H1 (cell line): ENCODE data around the gene DIAPH1. TPM values are rescaled to one million over a fixed set of nuclear protein-coding genes. Genes with fewer than 3 reads are reported as not detected.

ENCODE experiments used
- CTCF ChIA-PET: fragments of 300-600 bp; sonication (Branson Sonifier 250); formaldehyde crosslinking; loops from one replicate; lab custom pipeline; 2021; ENCODE audit not compliant: partially characterized antibody; lab: Charles Lee
- POLR2A ChIA-PET: fragments of 300-600 bp; sonication (Branson Sonifier 250); formaldehyde crosslinking; loops from one replicate; lab custom pipeline; 2021; ENCODE audit warnings: inconsistent platforms; ENCODE audit not compliant: partially characterized antibody; lab: Charles Lee
- DNase-seq, 2 experiments: peaks; one replicate each; pipeline versions ENCODE4 v3.0.0 to v3.0.0-alpha.2; 2010 to 2022; ENCODE audit warnings: low spot score in 2 of 2, low read depth in 1 of 2, mixed read lengths in 1 of 2
- FAIRE-seq: peaks from 2 replicates; lab custom pipeline; 2011; peaks lifted over from hg19 to GRCh38; lab: Jason Lieb, UNC
- H2AFZ ChIP-seq: 2 replicates; pipeline ENCODE4 v1.8.1; 2012; ENCODE audit warnings: low read length, inconsistent platforms
- H2AK5ac ChIP-seq: 2 replicates; pipeline ENCODE4 v1.6.1; 2013; ENCODE audit warnings: low read depth, low read length
- H2BK120ac ChIP-seq: replicated peaks from 2 replicates; pipeline ENCODE3; 2013; ENCODE audit warnings: low read depth, low read length, inconsistent platforms
- H2BK12ac ChIP-seq: 2 replicates; pipeline ENCODE4 v1.6.1; 2013; ENCODE audit warnings: low read depth, low read length
- H2BK15ac ChIP-seq: 2 replicates; pipeline ENCODE4 v1.6.1; 2013; ENCODE audit warnings: low read length
- H2BK20ac ChIP-seq: 2 replicates; pipeline ENCODE4 v1.6.1; 2013; ENCODE audit warnings: low read length
- H2BK5ac ChIP-seq: 2 replicates; pipeline ENCODE4 v1.6.1; 2013; ENCODE audit warnings: low read depth, low read length
- H3K14ac ChIP-seq: 2 replicates; pipeline ENCODE4 v1.6.1; 2013; ENCODE audit warnings: inconsistent platforms; ENCODE audit not compliant: insufficient read length
- H3K18ac ChIP-seq: 2 replicates; pipeline ENCODE4 v1.6.1; 2013; ENCODE audit warnings: low read length; ENCODE audit errors: extremely low read depth
- H3K23ac ChIP-seq: 2 replicates; pipeline ENCODE4 v1.6.1; 2013; ENCODE audit warnings: inconsistent platforms; ENCODE audit not compliant: insufficient read length
- H3K23me2 ChIP-seq: 2 replicates; pipeline ENCODE4 v1.6.1; 2013; ENCODE audit warnings: low read depth, low read length
- H3K27ac ChIP-seq: 2 replicates; pipeline ENCODE4 v1.6.1; 2011; ENCODE audit warnings: low read depth, low read length, inconsistent platforms
- H3K27me3 ChIP-seq, 4 experiments: replicated peaks in 1 of 4; 1 replicate in 1 of 4; 2 replicates in 3 of 4; pipeline versions ENCODE4 v1.6.1 to v1.8.1; 2011 to 2013; ENCODE audit warnings: low read length in 3 of 4, mild to moderate bottlenecking in 3 of 4, inconsistent platforms in 2 of 4, mixed read lengths in 2 of 4, moderate library complexity in 1 of 4; ENCODE audit not compliant: control insufficient read depth in 3 of 4, insufficient read depth in 3 of 4; ENCODE audit errors: extremely low read depth in 1 of 4
- H3K36me3 ChIP-seq, 4 experiments: 2 replicates each; pipeline versions ENCODE4 v1.6.1 to v1.8.1; 2011 to 2013; ENCODE audit warnings: mild to moderate bottlenecking in 4 of 4, low read length in 3 of 4, moderate library complexity in 2 of 4, control low read depth in 1 of 4, inconsistent platforms in 1 of 4; ENCODE audit not compliant: insufficient read depth in 4 of 4, control insufficient read depth in 2 of 4
- H3K4ac ChIP-seq: replicated peaks from 2 replicates; pipeline ENCODE3; 2013; ENCODE audit warnings: low read length, low read depth, mixed read lengths, inconsistent platforms; ENCODE audit not compliant: insufficient read length
- H3K4me1 ChIP-seq, 4 experiments: replicated peaks in 1 of 4; 1 replicate in 1 of 4; 2 replicates in 3 of 4; pipeline versions ENCODE4 v1.6.1 to v1.8.1; 2011 to 2013; ENCODE audit warnings: low read length in 3 of 4, inconsistent platforms in 2 of 4, mixed read lengths in 1 of 4; ENCODE audit not compliant: insufficient read depth in 4 of 4, control insufficient read depth in 3 of 4
- H3K4me2 ChIP-seq, 2 experiments: 2 replicates each; pipeline versions ENCODE4 v1.6.1 to v1.8.1; 2011 to 2013; ENCODE audit warnings: low read depth in 2 of 2, low read length in 2 of 2, control low read depth in 1 of 2, inconsistent platforms in 1 of 2, mild to moderate bottlenecking in 1 of 2; ENCODE audit not compliant: insufficient read depth in 1 of 2
- H3K4me3 ChIP-seq, 4 experiments: fragments of 200-600, 300-600 bp in 1 of 4; sonication (generic), shearing (Covaris generic), sonication (Bioruptor Twin) in 1 of 4; 2 replicates each; pipeline versions ENCODE4 v1.5.1 to v1.8.1; 2011 to 2016; ENCODE audit warnings: low read length in 4 of 4, low read depth in 3 of 4, control low read depth in 2 of 4, inconsistent platforms in 2 of 4, mild to moderate bottlenecking in 2 of 4, mixed read lengths in 1 of 4, moderate library complexity in 1 of 4; ENCODE audit not compliant: insufficient read depth in 2 of 4; ENCODE audit errors: extremely low read depth in 1 of 4
- H3K56ac ChIP-seq: replicated peaks from 2 replicates; pipeline ENCODE3; 2013; ENCODE audit warnings: low read depth, mild to moderate bottlenecking, mixed read lengths, low read length, inconsistent platforms; ENCODE audit not compliant: insufficient read length
- H3K79me1 ChIP-seq: 2 replicates; pipeline ENCODE4 v1.6.1; 2013; ENCODE audit warnings: low read depth, low read length, control low read depth
- H3K79me2 ChIP-seq, 2 experiments: 2 replicates each; pipeline versions ENCODE4 v1.6.1 to v1.8.1; 2012 to 2013; ENCODE audit warnings: low read length in 2 of 2, mild to moderate bottlenecking in 2 of 2, inconsistent platforms in 1 of 2; ENCODE audit not compliant: insufficient read depth in 2 of 2, control insufficient read depth in 1 of 2
- H3K9ac ChIP-seq, 4 experiments: replicated peaks in 1 of 4; 1 replicate in 1 of 4; 2 replicates in 3 of 4; pipeline versions ENCODE4 v1.6.1 to v1.8.1; 2011 to 2013; ENCODE audit warnings: low read depth in 3 of 4, low read length in 3 of 4, control low read depth in 2 of 4, mild to moderate bottlenecking in 2 of 4, moderate library complexity in 2 of 4, inconsistent platforms in 1 of 4; ENCODE audit errors: extremely low read depth in 1 of 4
- H3K9me3 ChIP-seq, 2 experiments: 2 replicates each; pipeline versions ENCODE4 v1.6.1 to v1.8.1; 2012 to 2013; ENCODE audit warnings: mild to moderate bottlenecking in 2 of 2, moderate library complexity in 2 of 2, control low read depth in 1 of 2, inconsistent platforms in 1 of 2, low read depth in 1 of 2, low read length in 1 of 2, mixed read lengths in 1 of 2; ENCODE audit not compliant: insufficient read depth in 2 of 2
- H4K20me1 ChIP-seq, 2 experiments: replicated peaks in 1 of 2; 2 replicates each; pipeline versions ENCODE3 to v1.8.1; 2011 to 2013; ENCODE audit warnings: inconsistent platforms in 2 of 2, low read length in 2 of 2, mild to moderate bottlenecking in 1 of 2; ENCODE audit not compliant: insufficient read depth in 2 of 2, control insufficient read depth in 1 of 2
- H4K5ac ChIP-seq: 2 replicates; pipeline ENCODE4 v1.6.1; 2013; ENCODE audit warnings: low read length, low read depth, mixed read lengths, inconsistent platforms; ENCODE audit not compliant: insufficient read length
- H4K8ac ChIP-seq: 2 replicates; pipeline ENCODE4 v1.8.0; 2013; ENCODE audit warnings: mild to moderate bottlenecking, moderate library complexity, low read length, inconsistent platforms; ENCODE audit not compliant: insufficient read depth; ENCODE audit errors: extremely low read depth
- H4K91ac ChIP-seq: replicated peaks from 2 replicates; pipeline ENCODE3; 2013; ENCODE audit warnings: low read length, mixed read lengths, inconsistent platforms; ENCODE audit not compliant: insufficient read length
- CHD2 ChIP-seq: IDR thresholded peaks from 2 replicates; pipeline ENCODE4 v1.6.1; 2012; ENCODE audit warnings: low read length, improper control_type of control experiment
- FOSL1 ChIP-seq: IDR thresholded peaks from 2 replicates; pipeline ENCODE4 v1.6.1; 2011; ENCODE audit warnings: mild to moderate bottlenecking, low read depth, low read length, moderate library complexity; ENCODE audit not compliant: insufficient read depth
- HDAC2 ChIP-seq, 2 experiments: fragments of 300-600 bp in 1 of 2; sonication (generic) in 1 of 2; IDR thresholded peaks; 2 replicates each; pipeline ENCODE4 v1.6.1; 2011 to 2012; ENCODE audit warnings: low read depth in 2 of 2, low read length in 2 of 2, mild to moderate bottlenecking in 2 of 2, moderate library complexity in 2 of 2, borderline replicate concordance in 1 of 2, inconsistent platforms in 1 of 2
- JUN ChIP-seq: IDR thresholded peaks from 2 replicates; pipeline ENCODE4 v1.6.1; 2011; ENCODE audit warnings: low read depth, mild to moderate bottlenecking, improper control_type of control experiment, low read length
- PHF8 ChIP-seq: fragments of 200-600 bp; sonication (generic); conservative IDR thresholded peaks from 2 replicates; pipeline ENCODE4 v1.7.1; 2012; ENCODE audit warnings: low read depth, mild to moderate bottlenecking, inconsistent platforms, low read length, moderate library complexity
- RBBP5 ChIP-seq: IDR thresholded peaks from 2 replicates; pipeline ENCODE4 v1.7.1; 2012; ENCODE audit warnings: low read depth, mild to moderate bottlenecking, inconsistent platforms, low read length, moderate library complexity, borderline replicate concordance
- RXRA ChIP-seq: IDR thresholded peaks from 2 replicates; pipeline ENCODE4 v1.6.1; 2011; ENCODE audit warnings: low read depth, mild to moderate bottlenecking, low read length, moderate library complexity; ENCODE audit not compliant: insufficient read depth
- SP1 ChIP-seq: IDR thresholded peaks from 2 replicates; pipeline ENCODE4 v1.6.1; 2011; ENCODE audit warnings: low read depth, low read length
- TAF7 ChIP-seq: optimal IDR thresholded peaks from 2 replicates; pipeline ENCODE3; 2011; ENCODE audit warnings: low read depth, mild to moderate bottlenecking, inconsistent platforms, low read length, moderate library complexity, borderline replicate concordance
- WGBS, 2 experiments: shearing (Covaris generic) in 1 of 2; methylation state at CpG; one replicate each; pipeline versions ENCODE4 v1.1.6 to v1.1.7; 2013 to 2015; ENCODE audit warnings: low lambda C conversion rate in 2 of 2, mixed read lengths in 2 of 2, inconsistent platforms in 1 of 2, low coverage in 1 of 2, missing lambda C conversion rate in 1 of 2; ENCODE audit not compliant: insufficient replicate concordance in 2 of 2, insufficient coverage in 1 of 2, insufficient read length in 1 of 2; ENCODE audit errors: extremely low coverage in 1 of 2, missing lambda C conversion rate in 1 of 2; 5-methylcytosine and 5-hydroxymethylcytosine counted together
- polyA plus RNA-seq, 7 experiments: library from polyadenylated mRNA; depleted of rRNA in 3 of 7; stranded (reverse) in 5 of 7; unstranded in 2 of 7; fragments of >200 nt in 5 of 7; fragments of 200-250 nt in 2 of 7; gene quantifications; 1 replicate in 5 of 7; 2 replicates in 1 of 7; 4 replicates in 1 of 7; pipeline versions ENCODE4 v1.2.1 to v1.2.3, GENCODE V29; 2011 to 2013; ENCODE audit warnings: missing spikeins in 2 of 7, mixed read lengths in 2 of 7
- total RNA-seq: library from RNA; stranded (reverse); fragmentation: NEBNext Ultra II Directional; extraction: Animal tissue kit (Norgen Biotek cat#: 25700); gene quantifications from 2 replicates; pipeline ENCODE4 v1.2.1, GENCODE V29; 2021

Gene DIAPH1
- total and polyA plus RNA-seq, 2 of the 8 experiments (the other 6 are each of a cell fraction or from before 2014, with no cell fraction given) = 61.2 to 114 TPM

DNA sequence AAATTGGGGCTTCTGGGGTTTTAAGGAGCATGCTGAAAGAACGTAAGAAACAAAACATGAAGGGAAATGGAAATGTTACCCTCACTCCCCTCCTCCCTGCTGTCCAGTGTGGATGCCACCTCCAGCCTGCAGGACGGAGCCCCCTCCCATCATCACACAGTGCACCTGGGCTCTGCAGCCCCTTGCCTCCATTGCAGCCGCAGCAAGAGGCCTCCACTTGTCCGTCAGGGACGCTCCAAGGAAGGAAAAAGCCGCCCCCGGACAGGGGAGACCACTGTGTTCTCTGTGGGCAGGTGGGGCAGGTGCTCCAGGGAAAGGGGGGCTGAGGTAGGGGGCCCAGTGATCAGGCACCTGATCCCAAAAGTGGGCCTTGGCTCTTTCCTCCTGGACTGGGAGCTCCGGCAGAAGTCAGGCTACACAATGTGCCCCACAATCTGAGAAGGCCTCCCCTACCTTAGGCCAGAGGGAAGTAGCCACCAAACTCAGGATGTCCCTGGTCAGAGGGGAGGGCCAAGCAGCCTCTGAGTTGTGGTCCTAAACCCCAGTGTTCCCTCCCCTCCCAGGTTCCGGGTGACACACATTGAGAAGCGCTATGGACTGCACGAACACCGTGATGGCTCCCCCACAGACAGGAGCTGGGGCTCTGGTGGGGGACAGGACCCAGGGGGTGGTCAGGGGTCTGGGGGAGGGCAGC lies 20.7 kb upstream of the DIAPH1 start:
- no peaks in the 10 kb centered on the region for H3K9me3 ChIP-seq
- peaks cover 3 to 15% of the 10 kb centered on the region in 2 experiments for H4K20me1 ChIP-seq
- no peak overlapping the region for H4K91ac ChIP-seq
- peaks cover 14% of the 10 kb centered on the region for H3K23me2 ChIP-seq
- H3K14ac ChIP-seq = no peak overlapping the region
- no peak overlapping the region for H3K4me2 ChIP-seq
- H3K36me3 ChIP-seq = peaks cover 0 to 22% (median 2%) of the 10 kb centered on the region in 4 experiments; a peak in 3 of 8 replicates
- no peak overlapping the region for H2BK20ac ChIP-seq
- CTCF ChIA-PET = interaction anchor here (0.7 to 2.3 kb wide), 4 partner anchors 9 to 818 kb away, joined by 3 to 21 read pairs (median 4); partner anchors contain the start of gene PCDHA5
- H3K4me1 ChIP-seq = peaks cover 0 to 5% (median 3%) of the 10 kb centered on the region in 4 experiments; a peak in 5 of 7 replicates
- POLR2A ChIA-PET = interaction anchor here (1.0 to 6.8 kb wide), 8 partner anchors 9 to 60 kb away, joined by 3 to 96 read pairs (median 5); partner anchors contain the start of genes DIAPH1 and FCHSD1
- H2BK15ac ChIP-seq = no peak overlapping the region
- H4K5ac ChIP-seq = no peak overlapping the region
- H3K18ac ChIP-seq = no peak overlapping the region
- no peak overlapping the region for H3K4me3 ChIP-seq
- no peak for DNase-seq
- H3K23ac ChIP-seq = no peak overlapping the region
- H3K56ac ChIP-seq = no peak overlapping the region
- no peak overlapping the region for H2AK5ac ChIP-seq
- TF ChIP-seq RBBP5 = no peak
- TF ChIP-seq CHD2 = no peak
- no peak for TF ChIP-seq PHF8
- no peak for TF ChIP-seq FOSL1
- no peak for TF ChIP-seq JUN
- TF ChIP-seq HDAC2 (IDR thresholded peaks at IDR 0.05; ENCODE audit: borderline replicate concordance in 1 of 2, low read depth in 2 of 2, low read length in 2 of 2) = no peak
- no peak for TF ChIP-seq TAF7
- TF ChIP-seq RXRA = no peak
- no peak for TF ChIP-seq SP1
- peaks cover 12% of the 10 kb centered on the region for H3K79me1 ChIP-seq
- no peak overlapping the region for H2BK120ac ChIP-seq
- no peak overlapping the region for H3K4ac ChIP-seq
- peaks cover 10 to 20% of the 10 kb centered on the region in 2 experiments for H3K79me2 ChIP-seq
- H3K27ac ChIP-seq = no peak overlapping the region
- no peak overlapping the region for H2BK12ac ChIP-seq
- H3K9ac ChIP-seq = no peak overlapping the region
- 89% methylated on average over 12 of the region's 12 CpGs; no CpG with 5 or more reads in 1 of the 2 experiments for WGBS, 2 experiments
- H4K8ac ChIP-seq = no peak overlapping the region
- H3K27me3 ChIP-seq = peaks cover 0 to 4% (median 0%) of the 10 kb centered on the region in 4 experiments; a peak in 1 of 7 replicates
- no peak overlapping the region for H2AFZ ChIP-seq
- H2BK5ac ChIP-seq = no peak overlapping the region
- no peak for FAIRE-seq
